HEK293 (cell line): ENCODE measurements around the gene RDM1.

Experiments used
- EGR2 ChIP-seq: fragments of 450-650 bp; formaldehyde crosslinking; IDR thresholded peaks from 2 replicates; pipeline ENCODE4 v1.5.1; 2016; ENCODE audit warnings: low read depth, missing biosample characterization, missing genetic modification characterization
- HOXD13 ChIP-seq: sonication (generic); formaldehyde crosslinking; IDR thresholded peaks from 2 replicates; pipeline ENCODE4 v1.8.0; 2022; ENCODE audit warnings: missing genetic modification reagents, borderline replicate concordance
- KLF16 ChIP-seq: fragments of 450-650 bp; formaldehyde crosslinking; IDR thresholded peaks from 2 replicates; pipeline ENCODE4 v1.5.1; 2017; ENCODE audit warnings: missing biosample characterization, missing genetic modification characterization
- PRDM1 ChIP-seq: fragments of 450-650 bp; formaldehyde crosslinking; IDR thresholded peaks from 2 replicates; pipeline ENCODE4; 2016; ENCODE audit warnings: missing biosample characterization, missing genetic modification characterization
- ZBTB17 ChIP-seq: fragments of 450-650 bp; formaldehyde crosslinking; IDR thresholded peaks from 2 replicates; pipeline ENCODE4 v1.5.1; 2016; ENCODE audit warnings: missing biosample characterization, missing genetic modification characterization
- ZNF140 ChIP-seq: fragments of 450-650 bp; formaldehyde crosslinking; IDR thresholded peaks from 2 replicates; pipeline ENCODE4 v1.5.1; 2016; ENCODE audit warnings: missing biosample characterization, missing genetic modification characterization
- ZNF335 ChIP-seq: fragments of 450-650 bp; formaldehyde crosslinking; conservative IDR thresholded peaks from 2 replicates; pipeline ENCODE4 v1.5.1; 2016; ENCODE audit warnings: missing biosample characterization, missing genetic modification characterization
- ZNF391 ChIP-seq: fragments of 450-650 bp; formaldehyde crosslinking; IDR thresholded peaks from 2 replicates; pipeline ENCODE4 v1.5.1; 2016; ENCODE audit warnings: low read depth, missing biosample characterization, missing genetic modification characterization, borderline replicate concordance
- ZNF610 ChIP-seq: fragments of 450-650 bp; formaldehyde crosslinking; IDR thresholded peaks from 2 replicates; pipeline ENCODE4 v1.5.1; 2016; ENCODE audit warnings: missing biosample characterization, missing genetic modification characterization, borderline replicate concordance
- ZNF777 ChIP-seq: fragments of 450-650 bp; formaldehyde crosslinking; IDR thresholded peaks from 2 replicates; pipeline ENCODE4 v1.5.1; 2017; ENCODE audit warnings: missing biosample characterization, missing genetic modification characterization, borderline replicate concordance
- ZNF843 ChIP-seq: fragments of 450-650 bp; formaldehyde crosslinking; IDR thresholded peaks from 2 replicates; pipeline ENCODE4 v1.5.1; 2016; ENCODE audit warnings: missing biosample characterization, missing genetic modification characterization
- ZXDB ChIP-seq: fragments of 450-650 bp; formaldehyde crosslinking; IDR thresholded peaks from 2 replicates; pipeline ENCODE4 v1.5.1; 2016; ENCODE audit warnings: missing biosample characterization, missing genetic modification characterization
- TF ChIP-seq, protein P1 (sequence below): fragments of 450-650 bp; formaldehyde crosslinking; IDR thresholded peaks from 2 replicates; pipeline ENCODE4 v1.5.1; 2016; ENCODE audit warnings: missing biosample characterization, missing genetic modification characterization
- TF ChIP-seq, protein P2 (sequence below): fragments of 450-650 bp; formaldehyde crosslinking; conservative IDR thresholded peaks from 2 replicates; pipeline ENCODE4 v1.5.1; 2016; ENCODE audit warnings: low read depth, missing biosample characterization, missing genetic modification characterization
- TF ChIP-seq, protein P3 (sequence below): fragments of 450-650 bp; formaldehyde crosslinking; IDR thresholded peaks from 2 replicates; pipeline ENCODE4 v1.5.1; 2016; ENCODE audit warnings: missing biosample characterization, missing genetic modification characterization
- TF ChIP-seq, protein P4 (sequence below): fragments of 450-650 bp; formaldehyde crosslinking; IDR thresholded peaks from 2 replicates; pipeline ENCODE4; 2016; ENCODE audit warnings: missing biosample characterization, missing genetic modification characterization
- TF ChIP-seq, protein P5 (sequence below): fragments of 450-650 bp; formaldehyde crosslinking; IDR thresholded peaks from 2 replicates; pipeline ENCODE4 v1.5.1; 2017; ENCODE audit warnings: missing biosample characterization, missing genetic modification characterization
- TF ChIP-seq, protein P6 (sequence below): fragments of 450-650 bp; formaldehyde crosslinking; IDR thresholded peaks from 2 replicates; pipeline ENCODE4 v1.5.1; 2016; ENCODE audit warnings: missing biosample characterization, missing genetic modification characterization, borderline replicate concordance
- TF ChIP-seq, protein P7 (sequence below): fragments of 450-650 bp; formaldehyde crosslinking; IDR thresholded peaks from 2 replicates; pipeline ENCODE4 v1.5.1; 2016; ENCODE audit warnings: missing biosample characterization, missing genetic modification characterization

RDM1 gene

DNA sequence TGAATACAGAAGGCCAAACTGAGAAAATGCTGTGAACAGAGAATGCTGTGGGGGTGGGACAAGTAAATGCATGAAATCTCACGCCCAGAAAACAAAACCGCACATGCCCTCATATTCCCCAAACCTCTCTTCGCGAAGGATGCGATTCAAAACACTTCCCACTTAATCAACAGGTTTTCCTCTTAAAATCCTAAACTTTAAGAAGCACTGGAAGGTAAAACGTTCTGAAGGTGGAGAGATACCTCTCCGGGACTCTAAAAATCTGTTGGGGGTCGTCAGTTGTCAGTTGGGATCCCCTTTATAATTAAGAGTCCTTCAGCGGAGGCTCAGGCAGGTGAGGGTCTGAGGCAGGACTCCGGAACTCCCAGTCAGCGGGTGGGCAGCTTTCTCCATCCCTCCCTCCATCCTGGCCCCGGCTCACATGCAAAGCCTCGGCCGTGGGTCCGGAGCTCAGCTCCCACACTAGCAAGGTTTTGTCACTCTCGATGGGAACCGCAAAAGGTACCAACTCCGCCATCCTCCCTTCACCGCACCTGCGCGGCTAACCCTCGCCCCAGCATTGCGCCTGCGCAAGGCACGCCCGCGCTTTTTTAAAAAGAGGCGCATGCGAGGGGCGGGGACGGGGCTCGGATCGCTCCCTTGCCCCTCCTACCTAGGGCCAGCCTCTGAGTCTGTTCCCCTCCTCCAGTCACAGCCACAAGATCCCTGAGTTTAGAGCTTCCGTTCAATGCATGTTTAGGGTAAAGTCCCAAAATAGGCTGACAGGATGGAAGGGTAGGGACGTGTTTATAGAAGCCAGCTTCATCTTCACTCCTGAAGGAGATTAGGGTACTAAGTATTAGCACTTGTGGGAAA lies at the start of gene RDM1 (continued):
- TF ChIP-seq, protein P1, sequence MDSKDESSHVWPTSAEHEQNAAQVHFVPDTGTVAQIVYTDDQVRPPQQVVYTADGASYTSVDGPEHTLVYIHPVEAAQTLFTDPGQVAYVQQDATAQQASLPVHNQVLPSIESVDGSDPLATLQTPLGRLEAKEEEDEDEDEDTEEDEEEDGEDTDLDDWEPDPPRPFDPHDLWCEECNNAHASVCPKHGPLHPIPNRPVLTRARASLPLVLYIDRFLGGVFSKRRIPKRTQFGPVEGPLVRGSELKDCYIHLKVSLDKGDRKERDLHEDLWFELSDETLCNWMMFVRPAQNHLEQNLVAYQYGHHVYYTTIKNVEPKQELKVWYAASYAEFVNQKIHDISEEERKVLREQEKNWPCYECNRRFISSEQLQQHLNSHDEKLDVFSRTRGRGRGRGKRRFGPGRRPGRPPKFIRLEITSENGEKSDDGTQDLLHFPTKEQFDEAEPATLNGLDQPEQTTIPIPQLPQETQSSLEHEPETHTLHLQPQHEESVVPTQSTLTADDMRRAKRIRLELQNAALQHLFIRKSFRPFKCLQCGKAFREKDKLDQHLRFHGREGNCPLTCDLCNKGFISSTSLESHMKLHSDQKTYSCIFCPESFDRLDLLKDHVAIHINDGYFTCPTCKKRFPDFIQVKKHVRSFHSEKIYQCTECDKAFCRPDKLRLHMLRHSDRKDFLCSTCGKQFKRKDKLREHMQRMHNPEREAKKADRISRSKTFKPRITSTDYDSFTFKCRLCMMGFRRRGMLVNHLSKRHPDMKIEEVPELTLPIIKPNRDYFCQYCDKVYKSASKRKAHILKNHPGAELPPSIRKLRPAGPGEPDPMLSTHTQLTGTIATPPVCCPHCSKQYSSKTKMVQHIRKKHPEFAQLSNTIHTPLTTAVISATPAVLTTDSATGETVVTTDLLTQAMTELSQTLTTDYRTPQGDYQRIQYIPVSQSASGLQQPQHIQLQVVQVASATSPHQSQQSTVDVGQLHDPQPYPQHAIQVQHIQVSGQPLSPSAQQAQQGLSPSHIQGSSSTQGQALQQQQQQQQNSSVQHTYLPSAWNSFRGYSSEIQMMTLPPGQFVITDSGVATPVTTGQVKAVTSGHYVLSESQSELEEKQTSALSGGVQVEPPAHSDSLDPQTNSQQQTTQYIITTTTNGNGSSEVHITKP (tag by site-specific recombination) = 0 out of 2 replicates have a peak, but pooled peaks have one; percentile 26
- no peak for TF ChIP-seq ZNF140 (tag by site-specific recombination)
- no peak; the same call in 1 of the 2 replicates for TF ChIP-seq ZXDB (tag by site-specific recombination)
- TF ChIP-seq, protein P2, sequence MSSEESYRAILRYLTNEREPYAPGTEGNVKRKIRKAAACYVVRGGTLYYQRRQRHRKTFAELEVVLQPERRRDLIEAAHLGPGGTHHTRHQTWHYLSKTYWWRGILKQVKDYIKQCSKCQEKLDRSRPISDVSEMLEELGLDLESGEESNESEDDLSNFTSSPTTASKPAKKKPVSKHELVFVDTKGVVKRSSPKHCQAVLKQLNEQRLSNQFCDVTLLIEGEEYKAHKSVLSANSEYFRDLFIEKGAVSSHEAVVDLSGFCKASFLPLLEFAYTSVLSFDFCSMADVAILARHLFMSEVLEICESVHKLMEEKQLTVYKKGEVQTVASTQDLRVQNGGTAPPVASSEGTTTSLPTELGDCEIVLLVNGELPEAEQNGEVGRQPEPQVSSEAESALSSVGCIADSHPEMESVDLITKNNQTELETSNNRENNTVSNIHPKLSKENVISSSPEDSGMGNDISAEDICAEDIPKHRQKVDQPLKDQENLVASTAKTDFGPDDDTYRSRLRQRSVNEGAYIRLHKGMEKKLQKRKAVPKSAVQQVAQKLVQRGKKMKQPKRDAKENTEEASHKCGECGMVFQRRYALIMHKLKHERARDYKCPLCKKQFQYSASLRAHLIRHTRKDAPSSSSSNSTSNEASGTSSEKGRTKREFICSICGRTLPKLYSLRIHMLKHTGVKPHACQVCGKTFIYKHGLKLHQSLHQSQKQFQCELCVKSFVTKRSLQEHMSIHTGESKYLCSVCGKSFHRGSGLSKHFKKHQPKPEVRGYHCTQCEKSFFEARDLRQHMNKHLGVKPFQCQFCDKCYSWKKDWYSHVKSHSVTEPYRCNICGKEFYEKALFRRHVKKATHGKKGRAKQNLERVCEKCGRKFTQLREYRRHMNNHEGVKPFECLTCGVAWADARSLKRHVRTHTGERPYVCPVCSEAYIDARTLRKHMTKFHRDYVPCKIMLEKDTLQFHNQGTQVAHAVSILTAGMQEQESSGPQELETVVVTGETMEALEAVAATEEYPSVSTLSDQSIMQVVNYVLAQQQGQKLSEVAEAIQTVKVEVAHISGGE (tag by site-specific recombination) = no peak
- TF ChIP-seq ZNF843 (tag by site-specific recombination) = no peak
- TF ChIP-seq KLF16 = 0 out of 2 replicates have a peak, but pooled peaks have one; percentile 46
- TF ChIP-seq, protein P3, sequence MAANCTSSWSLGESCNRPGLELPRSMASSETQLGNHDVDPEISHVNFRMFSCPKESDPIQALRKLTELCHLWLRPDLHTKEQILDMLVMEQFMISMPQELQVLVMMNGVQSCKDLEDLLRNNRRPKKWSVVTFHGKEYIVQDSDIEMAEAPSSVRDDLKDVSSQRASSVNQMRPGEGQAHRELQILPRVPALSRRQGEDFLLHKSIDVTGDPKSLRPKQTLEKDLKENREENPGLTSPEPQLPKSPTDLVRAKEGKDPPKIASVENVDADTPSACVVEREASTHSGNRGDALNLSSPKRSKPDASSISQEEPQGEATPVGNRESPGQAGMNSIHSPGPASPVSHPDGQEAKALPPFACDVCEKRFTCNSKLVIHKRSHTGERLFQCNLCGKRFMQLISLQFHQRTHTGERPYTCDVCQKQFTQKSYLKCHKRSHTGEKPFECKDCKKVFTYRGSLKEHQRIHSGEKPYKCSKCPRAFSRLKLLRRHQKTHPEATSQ = no peak
- TF ChIP-seq EGR2 (tag by site-specific recombination) = peak; percentile 46
- TF ChIP-seq, protein P4, sequence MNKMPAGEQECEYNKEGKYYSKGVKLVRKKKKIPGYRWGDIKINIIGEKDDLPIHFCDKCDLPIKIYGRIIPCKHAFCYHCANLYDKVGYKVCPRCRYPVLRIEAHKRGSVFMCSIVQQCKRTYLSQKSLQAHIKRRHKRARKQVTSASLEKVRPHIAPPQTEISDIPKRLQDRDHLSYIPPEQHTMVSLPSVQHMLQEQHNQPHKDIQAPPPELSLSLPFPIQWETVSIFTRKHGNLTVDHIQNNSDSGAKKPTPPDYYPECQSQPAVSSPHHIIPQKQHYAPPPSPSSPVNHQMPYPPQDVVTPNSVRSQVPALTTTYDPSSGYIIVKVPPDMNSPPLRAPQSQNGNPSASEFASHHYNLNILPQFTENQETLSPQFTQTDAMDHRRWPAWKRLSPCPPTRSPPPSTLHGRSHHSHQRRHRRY (tag by site-specific recombination) = no peak
- TF ChIP-seq, protein P5, sequence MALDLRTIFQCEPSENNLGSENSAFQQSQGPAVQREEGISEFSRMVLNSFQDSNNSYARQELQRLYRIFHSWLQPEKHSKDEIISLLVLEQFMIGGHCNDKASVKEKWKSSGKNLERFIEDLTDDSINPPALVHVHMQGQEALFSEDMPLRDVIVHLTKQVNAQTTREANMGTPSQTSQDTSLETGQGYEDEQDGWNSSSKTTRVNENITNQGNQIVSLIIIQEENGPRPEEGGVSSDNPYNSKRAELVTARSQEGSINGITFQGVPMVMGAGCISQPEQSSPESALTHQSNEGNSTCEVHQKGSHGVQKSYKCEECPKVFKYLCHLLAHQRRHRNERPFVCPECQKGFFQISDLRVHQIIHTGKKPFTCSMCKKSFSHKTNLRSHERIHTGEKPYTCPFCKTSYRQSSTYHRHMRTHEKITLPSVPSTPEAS (tag by site-specific recombination) = no peak
- TF ChIP-seq ZNF777 (tag by site-specific recombination) = no peak
- TF ChIP-seq, protein P6, sequence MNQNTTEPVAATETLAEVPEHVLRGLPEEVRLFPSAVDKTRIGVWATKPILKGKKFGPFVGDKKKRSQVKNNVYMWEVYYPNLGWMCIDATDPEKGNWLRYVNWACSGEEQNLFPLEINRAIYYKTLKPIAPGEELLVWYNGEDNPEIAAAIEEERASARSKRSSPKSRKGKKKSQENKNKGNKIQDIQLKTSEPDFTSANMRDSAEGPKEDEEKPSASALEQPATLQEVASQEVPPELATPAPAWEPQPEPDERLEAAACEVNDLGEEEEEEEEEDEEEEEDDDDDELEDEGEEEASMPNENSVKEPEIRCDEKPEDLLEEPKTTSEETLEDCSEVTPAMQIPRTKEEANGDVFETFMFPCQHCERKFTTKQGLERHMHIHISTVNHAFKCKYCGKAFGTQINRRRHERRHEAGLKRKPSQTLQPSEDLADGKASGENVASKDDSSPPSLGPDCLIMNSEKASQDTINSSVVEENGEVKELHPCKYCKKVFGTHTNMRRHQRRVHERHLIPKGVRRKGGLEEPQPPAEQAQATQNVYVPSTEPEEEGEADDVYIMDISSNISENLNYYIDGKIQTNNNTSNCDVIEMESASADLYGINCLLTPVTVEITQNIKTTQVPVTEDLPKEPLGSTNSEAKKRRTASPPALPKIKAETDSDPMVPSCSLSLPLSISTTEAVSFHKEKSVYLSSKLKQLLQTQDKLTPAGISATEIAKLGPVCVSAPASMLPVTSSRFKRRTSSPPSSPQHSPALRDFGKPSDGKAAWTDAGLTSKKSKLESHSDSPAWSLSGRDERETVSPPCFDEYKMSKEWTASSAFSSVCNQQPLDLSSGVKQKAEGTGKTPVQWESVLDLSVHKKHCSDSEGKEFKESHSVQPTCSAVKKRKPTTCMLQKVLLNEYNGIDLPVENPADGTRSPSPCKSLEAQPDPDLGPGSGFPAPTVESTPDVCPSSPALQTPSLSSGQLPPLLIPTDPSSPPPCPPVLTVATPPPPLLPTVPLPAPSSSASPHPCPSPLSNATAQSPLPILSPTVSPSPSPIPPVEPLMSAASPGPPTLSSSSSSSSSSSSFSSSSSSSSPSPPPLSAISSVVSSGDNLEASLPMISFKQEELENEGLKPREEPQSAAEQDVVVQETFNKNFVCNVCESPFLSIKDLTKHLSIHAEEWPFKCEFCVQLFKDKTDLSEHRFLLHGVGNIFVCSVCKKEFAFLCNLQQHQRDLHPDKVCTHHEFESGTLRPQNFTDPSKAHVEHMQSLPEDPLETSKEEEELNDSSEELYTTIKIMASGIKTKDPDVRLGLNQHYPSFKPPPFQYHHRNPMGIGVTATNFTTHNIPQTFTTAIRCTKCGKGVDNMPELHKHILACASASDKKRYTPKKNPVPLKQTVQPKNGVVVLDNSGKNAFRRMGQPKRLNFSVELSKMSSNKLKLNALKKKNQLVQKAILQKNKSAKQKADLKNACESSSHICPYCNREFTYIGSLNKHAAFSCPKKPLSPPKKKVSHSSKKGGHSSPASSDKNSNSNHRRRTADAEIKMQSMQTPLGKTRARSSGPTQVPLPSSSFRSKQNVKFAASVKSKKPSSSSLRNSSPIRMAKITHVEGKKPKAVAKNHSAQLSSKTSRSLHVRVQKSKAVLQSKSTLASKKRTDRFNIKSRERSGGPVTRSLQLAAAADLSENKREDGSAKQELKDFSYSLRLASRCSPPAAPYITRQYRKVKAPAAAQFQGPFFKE (tag by site-specific recombination) = no peak
- peak; percentile 87 for TF ChIP-seq ZBTB17 (tag by site-specific recombination)
- TF ChIP-seq, protein P7, sequence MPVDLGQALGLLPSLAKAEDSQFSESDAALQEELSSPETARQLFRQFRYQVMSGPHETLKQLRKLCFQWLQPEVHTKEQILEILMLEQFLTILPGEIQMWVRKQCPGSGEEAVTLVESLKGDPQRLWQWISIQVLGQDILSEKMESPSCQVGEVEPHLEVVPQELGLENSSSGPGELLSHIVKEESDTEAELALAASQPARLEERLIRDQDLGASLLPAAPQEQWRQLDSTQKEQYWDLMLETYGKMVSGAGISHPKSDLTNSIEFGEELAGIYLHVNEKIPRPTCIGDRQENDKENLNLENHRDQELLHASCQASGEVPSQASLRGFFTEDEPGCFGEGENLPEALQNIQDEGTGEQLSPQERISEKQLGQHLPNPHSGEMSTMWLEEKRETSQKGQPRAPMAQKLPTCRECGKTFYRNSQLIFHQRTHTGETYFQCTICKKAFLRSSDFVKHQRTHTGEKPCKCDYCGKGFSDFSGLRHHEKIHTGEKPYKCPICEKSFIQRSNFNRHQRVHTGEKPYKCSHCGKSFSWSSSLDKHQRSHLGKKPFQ (tag by site-specific recombination) = no peak
- peak; percentile 44; the same call in 1 of the 2 replicates for TF ChIP-seq ZNF335
- TF ChIP-seq ZNF610 (tag by site-specific recombination) = peak; percentile 55; the same call in 1 of the 2 replicates
- TF ChIP-seq PRDM1 = no peak
- TF ChIP-seq ZNF391 (tag by site-specific recombination) = no peak
- no peak for TF ChIP-seq HOXD13 (CRISPR knock-in tag)
